GM19035 (cell line): ENCODE results near the gene CRYBA1.
"Not testable (repeated sequence)": the region's sequence is repeated elsewhere in the genome, so short reads cannot be mapped to it uniquely, and the experiment has no call there.

Experiments
- ATAC-seq: cut with Tn5 transposase; IDR thresholded peaks from one replicate; pipeline ENCODE4 v1.9.1; 2021; ENCODE audit not compliant: unreplicated experiment

Gene CRYBA1

DNA sequence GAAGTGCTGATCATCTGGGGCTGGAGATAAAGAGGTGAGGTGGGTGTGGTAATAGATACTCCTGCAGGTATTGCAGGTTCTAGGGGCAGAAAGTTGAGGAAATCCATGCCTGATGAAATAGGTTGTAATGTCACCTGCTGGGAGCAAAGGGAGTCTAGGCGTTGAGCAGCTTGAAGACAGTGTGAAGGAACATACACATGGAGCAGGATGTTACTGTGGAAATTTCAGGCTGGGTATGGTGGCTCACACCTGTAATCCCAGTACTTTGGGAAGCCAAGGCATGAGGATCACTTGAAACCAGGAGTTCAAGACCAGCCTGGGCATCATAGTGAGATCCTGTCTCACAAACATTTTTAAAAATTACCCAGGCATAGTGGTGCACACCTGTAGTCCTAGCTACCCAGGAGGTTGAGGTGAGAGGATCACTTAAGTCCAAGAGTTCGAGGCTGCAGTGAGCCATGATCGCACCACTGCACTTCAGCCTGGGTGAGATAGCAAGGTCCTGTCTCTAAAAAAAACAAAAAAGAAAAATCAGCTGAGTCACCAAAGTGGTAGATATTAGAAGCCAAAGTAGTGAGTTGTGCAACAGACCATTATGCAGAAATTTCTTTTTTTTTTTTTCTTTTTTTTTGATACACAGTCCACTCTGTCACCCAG lies 9.1 kb upstream of the CRYBA1 start:
- ATAC-seq, result no peak

DNA sequence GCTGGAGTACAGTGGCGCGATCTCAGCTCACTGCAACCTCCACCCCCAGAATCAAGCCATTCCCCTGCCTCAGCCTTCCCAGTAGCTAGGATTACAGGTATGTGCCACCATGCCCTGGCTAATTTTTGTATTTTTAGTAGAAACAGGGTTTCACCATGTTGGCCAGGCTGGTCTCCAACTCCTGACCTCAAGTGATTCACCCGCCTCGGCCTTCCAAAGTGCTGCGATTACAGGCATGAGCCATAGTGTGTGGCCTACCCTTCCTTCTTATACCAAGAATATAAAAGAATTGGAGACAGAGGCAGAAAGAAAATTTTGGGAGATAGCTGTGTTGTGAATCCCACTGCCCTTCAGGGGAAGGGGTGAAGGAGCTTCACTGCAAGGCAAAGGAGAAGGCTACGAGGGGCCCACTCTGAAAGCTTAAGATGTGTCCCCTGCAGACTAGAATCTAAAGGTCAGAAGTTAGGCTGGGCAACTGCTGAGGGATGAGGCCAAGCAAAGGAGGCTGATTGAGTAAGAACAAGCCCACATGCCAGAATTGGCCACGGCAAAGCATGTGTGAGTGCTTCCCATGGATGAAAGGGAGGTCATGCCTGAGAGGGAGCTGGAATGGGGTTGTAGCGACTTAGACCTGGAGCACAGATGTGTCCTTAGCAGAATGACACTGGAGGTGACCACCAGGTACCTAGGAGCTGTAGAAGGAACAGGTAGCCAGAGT lies 8.4 kb upstream of the CRYBA1 start:
- ATAC-seq, result no peak

DNA sequence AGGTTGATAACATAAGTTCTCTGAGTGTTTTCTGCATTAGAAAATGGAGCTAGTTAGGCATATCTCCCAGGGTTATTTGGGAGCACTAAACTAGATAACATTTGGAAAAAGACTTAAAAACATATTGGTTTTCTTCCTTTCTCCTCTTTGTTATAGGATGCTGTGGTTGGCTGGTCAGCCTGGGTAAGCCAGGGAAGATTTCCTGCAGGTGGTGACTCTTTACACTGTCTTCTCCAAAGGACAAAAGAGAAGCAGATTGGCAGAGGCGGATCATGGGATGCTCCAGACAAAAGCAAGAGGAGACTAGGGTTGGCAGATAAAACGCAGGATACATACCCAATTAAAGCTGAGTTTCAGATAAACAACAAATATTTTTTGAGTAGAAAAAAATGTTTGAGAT lies 6.2 kb upstream of the CRYBA1 start:
- no peak for ATAC-seq

DNA sequence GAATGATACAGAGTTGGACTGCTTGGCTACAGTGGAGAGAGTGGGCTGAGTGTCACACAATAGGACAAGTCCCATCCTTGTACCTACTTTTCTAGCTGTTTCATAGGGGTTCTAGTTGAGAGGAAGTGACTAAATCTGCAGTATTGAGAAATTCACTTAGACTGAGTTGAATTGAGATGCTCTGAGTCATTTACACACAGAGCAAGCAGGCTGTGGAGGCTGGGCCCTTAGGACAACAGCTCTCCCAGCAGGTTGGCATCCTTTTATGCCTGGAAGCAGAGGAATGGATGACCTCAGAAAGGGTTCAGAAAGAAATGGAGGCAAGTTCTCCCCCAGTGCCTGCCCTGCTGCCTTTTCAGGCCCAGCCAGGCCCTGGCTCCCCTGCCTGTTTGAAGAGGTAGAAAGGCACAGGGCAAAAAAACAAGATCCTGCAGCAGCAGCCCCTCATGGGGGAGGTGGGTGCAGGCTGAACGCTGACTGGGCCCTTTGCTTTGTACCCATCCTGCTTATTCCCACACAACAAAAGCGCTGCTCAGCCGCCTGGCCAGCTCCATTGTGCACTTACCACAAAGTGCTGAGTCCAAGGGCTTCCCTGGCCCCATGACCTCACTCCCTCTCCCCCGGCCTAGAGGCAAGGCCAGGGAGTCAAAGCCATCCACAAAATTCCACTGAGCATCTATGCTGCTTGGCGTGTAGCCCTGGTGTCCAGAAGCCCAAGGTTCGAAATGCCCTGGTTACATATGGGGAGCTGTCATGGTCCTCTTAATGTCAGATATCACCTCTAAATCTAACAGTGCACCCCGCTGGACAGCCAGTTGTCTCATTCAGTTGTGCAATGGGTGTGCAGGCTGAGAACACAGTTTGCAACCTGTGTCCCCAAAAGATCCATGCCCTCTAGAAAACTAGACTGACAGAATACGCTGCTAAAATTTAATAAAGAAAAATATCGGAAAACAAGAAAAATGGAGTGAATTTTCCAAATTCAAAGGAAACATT lies 5.4 kb upstream of the CRYBA1 start:
- no peak for ATAC-seq

DNA sequence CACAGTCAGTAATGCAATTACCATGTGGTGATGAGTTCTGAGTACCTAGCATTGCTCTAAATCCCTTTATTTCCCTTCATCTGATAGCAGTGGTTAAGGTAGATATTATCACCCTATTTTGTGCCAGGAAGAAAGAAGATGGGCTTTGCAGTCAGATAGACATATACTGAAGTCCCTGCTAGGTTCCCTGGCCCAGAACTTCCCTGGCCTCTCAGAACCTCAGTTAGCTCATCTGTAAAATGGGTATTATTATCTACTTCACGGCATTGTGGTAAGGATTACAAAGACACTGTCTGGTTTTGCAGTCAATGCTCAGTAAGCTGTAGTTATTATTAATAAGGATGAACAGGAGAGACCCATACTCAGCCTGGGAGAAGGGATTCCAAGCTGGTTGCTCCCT lies 4.6 kb upstream of the CRYBA1 start:
- ATAC-seq, result no peak

DNA sequence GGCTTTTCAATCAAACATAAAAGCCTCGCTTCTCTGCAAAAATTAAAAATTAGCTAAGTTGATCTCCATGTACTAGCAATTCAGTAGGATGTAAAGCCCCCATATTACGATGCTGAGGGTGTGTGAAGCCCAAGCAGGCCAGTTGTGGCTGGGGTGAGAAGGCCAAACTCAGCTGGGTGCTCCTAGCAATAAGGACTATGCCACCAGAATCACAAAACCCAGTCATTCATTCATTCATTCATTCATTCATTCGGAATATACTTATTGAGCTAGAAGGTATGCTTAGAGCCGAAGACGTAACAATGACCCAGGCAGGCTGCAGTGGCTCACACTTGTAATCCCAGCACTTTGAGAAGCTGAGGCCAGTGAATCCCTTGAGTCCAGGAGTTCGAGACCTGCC lies 3.9 kb upstream of the CRYBA1 start:
- no peak for ATAC-seq

DNA sequence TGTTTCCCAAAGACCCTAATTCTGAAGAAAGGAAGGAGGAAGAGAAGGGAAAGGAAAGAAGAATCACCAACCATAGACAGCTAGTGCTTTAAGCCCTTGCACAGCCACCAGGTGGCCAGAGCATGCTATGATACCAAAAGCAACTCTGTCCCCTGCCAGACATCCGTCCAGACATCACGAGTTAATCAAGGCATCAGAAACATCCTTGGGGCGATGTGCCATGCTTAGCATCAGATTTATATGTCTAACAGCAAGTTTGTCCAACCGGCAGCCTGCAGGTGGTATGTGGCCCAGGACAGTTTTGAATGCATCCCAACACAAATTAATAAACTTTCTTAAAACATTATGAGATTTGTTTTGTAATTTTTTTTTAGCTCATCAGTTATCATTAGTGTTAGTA lies 2.9 kb upstream of the CRYBA1 start:
- no peak for ATAC-seq

DNA sequence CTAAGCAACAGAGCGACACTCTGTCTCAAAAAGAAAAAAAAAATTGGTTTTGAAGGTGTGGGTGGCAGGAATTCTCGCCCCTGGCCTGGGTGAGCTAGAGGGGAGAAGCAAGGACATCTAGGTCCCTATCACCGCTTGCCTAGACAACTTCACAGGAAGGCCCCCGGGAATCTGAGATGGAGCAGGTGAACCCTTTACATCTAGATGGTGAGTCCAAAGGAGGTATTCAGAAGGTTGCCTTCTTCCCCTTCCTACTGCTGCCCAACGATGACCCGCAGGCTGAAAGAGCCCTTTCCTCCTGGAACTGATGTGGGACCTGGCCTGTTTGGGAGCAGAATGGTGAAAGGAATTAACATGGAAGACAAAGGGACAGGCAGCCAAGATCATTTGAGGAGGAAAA lies 1.3 kb upstream of the CRYBA1 start:
- no peak for ATAC-seq

DNA sequence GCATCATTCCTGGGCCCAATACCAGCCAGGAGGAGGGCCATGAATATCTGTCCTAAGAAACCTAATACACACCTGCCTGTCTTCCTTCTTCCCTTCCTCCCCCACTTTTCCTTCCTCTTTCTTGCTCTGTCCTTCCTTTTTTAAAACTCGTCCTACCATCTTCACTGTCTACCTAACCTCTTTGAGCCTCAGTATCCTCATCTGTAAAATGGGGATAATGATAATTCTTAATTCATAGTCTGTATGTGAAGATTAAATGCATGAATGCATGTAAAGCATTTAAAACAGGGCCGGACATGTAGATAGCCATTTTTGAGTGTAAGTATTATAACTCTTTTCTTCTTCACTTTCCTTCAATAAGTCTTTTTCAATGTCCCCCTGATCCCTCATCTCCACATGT lies 560 bp downstream of the CRYBA1 start:
- no peak for ATAC-seq

DNA sequence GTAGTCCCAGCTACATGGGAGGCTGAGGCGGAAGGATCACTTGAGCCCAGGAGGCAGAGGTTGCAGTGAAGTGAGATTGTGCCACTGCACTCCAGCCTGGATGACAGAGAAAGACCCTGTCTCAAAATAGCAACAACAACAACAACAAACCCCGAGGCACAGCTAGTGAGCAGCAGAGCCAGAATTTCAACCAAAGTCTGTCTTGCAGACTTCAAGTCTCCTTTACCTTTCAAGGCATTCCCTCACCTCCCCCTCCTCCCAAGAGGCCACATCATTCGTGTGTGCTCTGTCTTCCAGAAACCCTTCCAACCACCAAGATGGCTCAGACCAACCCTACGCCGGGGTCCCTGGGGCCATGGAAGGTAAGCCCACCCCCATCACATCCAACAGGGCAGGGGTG lies 2.2 kb downstream of the CRYBA1 start:
- no peak for ATAC-seq

DNA sequence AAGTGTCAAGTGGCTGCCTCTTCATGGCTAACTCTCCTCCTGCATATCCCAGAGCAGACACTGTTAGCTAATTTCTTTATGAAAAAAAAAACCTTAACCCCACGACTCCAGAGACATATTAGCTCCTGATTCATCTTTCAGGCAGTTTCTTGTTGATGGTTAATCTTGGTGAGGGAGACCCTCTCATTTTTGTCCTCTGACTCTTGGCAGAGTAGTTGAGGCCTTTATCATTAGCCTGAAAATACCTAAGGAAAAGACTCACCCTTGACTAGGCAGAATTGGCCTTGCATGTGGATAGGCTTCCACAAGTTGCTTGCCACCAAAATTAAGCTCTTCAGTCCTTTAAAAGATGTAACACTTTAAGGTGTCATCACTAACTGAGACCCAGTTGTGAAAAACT lies 4.0 kb downstream of the CRYBA1 start:
- no peak for ATAC-seq

DNA sequence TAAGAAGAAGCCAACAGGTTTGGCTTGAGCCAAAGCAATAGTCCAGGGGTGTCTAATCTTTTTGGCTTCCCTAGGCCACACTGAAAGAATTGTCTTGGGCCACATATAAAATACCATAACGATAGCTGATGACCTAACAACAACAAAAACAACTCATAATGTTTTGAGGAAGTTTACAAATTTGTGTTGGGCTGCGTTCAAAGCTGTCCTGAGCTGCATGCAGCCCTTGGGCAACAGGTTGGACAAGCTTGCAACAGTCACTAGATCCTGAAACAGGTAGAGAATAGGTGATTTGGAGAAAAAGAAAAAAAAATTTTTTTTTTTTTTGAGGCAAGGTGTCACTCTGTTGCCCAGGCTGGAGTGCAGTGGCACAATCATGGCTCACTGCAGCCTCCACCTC lies 4.5 kb downstream of the CRYBA1 start:
- ATAC-seq, result no peak

DNA sequence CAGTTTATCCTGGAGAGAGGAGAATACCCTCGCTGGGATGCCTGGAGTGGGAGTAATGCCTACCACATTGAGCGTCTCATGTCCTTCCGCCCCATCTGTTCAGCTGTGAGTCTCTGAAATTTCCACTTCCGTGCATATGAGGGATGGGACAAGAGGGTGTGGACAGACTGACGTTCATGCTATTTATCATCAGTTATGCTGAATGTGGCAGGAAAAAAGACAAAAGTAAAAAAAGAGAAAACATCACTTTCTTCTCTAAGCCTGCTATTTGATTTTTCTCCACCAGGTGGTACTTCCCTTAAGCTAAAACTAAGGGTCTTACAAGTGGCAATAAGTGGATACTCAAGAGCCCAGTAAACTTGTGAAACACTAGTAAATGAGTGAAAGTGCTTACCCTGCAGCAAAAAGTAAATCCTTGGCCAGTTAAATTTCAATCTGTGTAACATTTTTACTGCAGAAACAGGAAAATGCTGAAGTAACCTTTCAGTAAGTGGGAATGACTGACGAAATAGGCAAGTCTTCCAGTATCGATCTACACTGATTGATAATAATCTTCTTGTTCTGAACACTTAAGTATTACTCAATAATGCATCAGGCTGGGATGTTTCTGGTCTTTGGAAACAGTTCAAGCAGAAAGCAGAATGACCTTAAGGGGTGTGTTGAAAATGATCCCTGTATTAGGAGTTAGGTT lies 5.6 kb downstream of the CRYBA1 start:
- ATAC-seq, result no peak

DNA sequence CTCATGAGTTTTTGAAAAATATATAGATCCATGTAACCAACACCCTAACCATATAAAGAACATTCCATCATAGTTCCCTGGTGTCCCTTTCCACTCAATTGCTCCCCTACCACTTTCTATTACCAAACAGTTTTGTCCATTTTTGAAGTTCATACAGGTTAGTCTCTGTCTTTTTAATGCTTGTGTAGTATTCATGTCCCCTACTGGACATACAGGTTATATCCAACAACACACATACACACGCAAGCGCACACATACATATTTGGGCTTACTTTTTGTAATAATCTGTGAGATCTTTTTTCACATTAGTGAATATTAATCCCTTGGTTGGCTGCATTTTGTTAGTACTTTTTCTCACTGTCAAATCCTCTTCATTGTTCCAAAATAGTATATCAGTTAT lies 6.4 kb downstream of the CRYBA1 start:
- ATAC-seq, result no peak

DNA sequence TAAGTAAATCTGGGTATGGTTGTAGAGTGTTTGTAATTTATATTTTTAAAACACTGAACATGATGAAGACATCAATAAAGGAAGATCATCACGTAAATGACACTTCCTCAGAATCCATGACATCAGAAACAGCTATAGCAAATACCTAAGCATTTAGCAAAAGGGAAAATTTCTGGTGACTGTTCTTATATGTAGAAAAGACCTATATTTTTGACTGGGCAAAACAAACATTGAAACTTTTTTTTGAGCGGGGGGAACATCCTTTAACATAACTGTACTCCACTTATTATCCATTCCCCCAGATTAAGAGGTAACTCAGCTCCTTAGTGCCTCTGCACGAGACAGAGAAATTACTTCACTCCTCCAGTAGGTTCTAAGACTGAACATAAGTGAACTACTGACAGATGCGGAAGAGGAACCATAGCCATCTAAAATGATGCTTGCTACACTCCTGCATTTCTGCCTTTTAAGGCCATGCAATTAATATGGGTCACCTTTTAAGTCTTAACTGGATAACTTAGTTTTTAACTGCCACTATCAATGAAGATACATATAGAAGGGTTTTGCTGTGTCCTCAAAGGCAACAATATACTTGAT lies 9.4 kb downstream of the CRYBA1 start:
- no peak for ATAC-seq

DNA sequence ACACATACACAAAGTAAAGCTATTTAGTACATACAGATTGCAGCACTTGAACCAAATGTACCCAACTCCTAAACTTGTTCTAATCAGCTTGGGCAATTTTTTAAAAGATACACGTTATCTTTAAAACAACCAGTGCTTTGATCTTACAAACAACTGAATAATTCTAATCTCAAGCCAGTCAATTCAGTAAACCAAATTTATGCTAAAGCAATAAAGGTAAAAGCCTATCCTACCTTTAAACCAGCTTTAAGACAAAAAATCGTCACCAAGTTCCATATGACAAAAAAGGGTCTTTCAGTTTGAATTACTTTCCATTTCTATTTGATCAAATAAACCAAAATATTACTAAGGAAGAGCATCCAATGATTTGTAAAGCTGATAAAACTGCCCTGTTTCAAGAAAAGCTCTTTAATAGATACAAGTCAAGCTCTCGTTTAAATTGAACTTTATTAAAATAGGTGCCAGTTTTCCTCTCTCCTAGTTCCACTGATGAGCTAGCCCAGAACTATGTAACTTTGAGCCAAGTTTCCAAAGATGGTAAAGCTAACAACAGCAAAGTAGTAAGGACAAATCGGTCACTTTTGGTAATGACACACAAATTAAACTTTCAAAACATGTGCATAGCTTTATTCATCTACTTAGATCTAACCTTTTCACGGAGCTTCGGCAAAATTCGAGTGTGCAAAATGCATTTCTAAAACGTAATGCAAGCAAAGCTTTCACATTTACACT lies 10.2 kb downstream of the CRYBA1 start:
- no peak for ATAC-seq

DNA sequence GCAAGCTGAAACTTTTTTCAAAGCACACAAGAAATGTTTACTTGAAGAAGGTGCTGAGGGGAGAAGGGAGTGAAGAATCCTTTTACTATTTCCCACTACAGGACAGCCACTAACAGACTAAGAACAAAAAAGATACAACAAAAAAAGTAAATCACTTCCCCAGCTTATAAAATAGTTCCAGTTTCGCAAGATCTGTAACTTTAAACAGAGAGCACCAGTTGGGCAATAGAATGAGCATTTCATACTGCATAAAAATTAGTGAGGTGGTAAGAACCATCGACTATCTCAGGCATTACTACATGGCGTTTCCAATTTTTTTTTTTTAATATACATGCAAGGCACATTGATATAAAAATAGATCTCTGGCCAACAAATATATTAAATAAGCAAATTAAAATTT lies 11.1 kb downstream of the CRYBA1 start:
- no peak for ATAC-seq

DNA sequence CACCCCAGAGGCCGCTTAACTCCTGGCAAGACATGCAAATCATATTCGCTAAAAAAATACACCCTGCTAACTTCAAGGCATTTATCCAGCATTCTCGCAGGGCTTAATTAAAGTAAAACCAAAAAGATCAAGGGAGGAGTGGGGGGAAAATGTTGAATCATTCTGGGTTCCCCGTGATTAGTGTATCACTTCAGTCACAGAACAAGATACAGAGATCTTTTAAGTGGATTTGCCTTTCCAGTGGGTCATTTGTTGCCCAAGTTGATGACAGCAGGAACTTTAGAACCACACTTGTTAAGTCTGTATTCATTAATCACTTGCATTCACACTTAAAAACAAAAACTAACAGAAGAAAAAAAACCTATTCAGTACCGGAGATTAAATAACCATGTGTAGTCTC lies 17.3 kb downstream of the CRYBA1 start:
- ATAC-seq, result no peak

DNA sequence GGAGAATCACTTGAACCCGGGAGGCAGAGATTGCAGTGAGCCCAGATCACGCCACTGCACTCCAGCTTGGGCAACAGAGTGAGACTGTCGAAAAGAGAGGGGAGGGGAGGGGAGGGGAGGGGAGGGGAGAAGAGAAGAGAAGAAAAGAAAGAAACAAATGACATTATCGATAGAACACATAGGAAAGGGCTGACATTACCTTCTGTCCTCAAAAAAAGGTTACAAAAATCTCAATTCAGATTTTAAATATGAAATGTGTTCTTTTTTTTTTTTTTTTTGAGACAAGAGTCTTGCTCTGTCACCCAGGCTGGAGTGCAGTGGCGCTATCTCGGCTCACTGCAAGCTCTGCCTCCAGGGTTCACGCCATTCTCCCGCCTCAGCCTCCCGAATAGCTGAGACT lies 25.3 kb downstream of the CRYBA1 start:
- ATAC-seq, result not testable (repeated sequence)

DNA sequence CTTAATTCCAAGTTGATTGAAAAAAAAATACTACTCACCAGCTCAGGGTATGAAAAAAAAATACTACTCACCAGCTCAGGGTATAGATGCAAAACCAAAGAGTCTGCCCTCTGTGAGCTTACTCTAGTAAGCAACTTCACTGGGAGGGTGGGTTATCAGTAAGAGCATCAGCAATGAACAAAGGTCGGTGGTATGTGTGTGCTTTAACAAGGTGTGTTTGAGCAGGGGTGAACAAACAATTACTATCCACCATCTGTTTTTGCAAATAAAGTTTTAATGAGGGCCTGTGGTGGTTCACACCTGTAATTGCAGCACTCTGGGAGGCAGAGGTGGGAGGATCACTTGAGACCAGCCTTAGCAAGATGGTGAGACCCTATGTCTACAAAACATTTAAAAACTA lies 27.3 kb downstream of the CRYBA1 start:
- ATAC-seq, result no peak
